Lower leg skin (tissue), 3 donors: ENCODE measurements around the gene MOSPD3.

ENCODE experiments used
- POLR2A ChIP-seq, 2 donors: fragments of 450-650 bp; IDR thresholded peaks; one replicate each; pipeline ENCODE4 v1.6.1; 2016 to 2017; ENCODE audit warnings: antibody characterized with exemption in 2 of 2, mild to moderate bottlenecking in 1 of 2, moderate library complexity in 1 of 2
- TF ChIP-seq, protein P1 (sequence below), 3 donors: fragments of 450-650 bp; IDR thresholded peaks; one replicate each; pipeline ENCODE4 v1.5.1; 2016; ENCODE audit warnings: antibody characterized with exemption in 3 of 3, mild to moderate bottlenecking in 3 of 3, moderate library complexity in 2 of 3

DNA sequence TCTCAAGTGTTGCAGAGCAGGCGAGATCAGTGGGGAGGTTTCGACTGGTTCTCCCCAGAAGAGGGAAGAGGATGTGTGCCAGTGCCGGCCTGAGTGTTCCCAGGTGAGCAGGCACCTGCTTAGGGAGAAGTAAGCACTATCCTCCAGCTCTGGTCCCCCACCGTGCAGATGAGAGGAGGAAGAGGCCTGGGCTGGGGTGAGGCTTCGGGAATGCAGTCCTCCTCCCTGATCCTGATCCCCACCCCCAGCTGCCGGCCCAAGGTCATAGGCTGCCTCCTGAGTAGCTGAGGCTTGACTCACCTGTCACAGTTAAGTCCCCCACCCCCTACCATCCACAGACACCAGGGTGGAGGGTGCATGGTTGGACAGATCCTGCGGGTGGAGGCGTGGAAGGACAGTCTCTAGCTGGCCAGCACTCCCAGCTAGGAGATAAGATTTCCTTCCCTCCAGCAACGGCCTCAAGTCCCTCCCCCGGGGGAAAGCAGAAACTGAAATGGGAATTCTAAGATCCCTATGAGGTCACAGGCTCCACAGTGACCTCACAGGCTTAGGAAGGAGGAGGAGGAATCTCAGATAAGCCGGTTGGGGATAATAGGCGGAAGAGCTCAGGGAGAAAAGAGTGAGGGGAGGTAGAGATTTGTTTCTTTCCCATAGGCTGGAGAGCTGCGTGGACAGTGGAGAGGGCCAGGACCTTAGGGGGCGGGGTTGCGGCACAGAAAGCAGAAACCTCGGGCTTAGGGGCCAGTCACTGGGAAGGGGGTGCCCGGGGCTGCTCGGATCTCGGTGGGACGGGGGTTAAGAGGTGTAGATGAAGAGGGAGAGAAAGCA is 27.4 kb upstream of the MOSPD3 start:
- TF ChIP-seq, protein P1, sequence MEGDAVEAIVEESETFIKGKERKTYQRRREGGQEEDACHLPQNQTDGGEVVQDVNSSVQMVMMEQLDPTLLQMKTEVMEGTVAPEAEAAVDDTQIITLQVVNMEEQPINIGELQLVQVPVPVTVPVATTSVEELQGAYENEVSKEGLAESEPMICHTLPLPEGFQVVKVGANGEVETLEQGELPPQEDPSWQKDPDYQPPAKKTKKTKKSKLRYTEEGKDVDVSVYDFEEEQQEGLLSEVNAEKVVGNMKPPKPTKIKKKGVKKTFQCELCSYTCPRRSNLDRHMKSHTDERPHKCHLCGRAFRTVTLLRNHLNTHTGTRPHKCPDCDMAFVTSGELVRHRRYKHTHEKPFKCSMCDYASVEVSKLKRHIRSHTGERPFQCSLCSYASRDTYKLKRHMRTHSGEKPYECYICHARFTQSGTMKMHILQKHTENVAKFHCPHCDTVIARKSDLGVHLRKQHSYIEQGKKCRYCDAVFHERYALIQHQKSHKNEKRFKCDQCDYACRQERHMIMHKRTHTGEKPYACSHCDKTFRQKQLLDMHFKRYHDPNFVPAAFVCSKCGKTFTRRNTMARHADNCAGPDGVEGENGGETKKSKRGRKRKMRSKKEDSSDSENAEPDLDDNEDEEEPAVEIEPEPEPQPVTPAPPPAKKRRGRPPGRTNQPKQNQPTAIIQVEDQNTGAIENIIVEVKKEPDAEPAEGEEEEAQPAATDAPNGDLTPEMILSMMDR (IDR thresholded peaks at IDR 0.05): no peak
- TF ChIP-seq POLR2A (IDR thresholded peaks at IDR 0.05): no peak
